K562 (cell line): Measurements from ENCODE around the gene ATP1A3. TPM values are rescaled to one million over a fixed set of nuclear protein-coding genes. Genes with fewer than 3 reads are reported as not detected.

ENCODE experiments used
- ETV6 ChIP-seq, 3 experiments: fragments of 150-350 bp in 1 of 3; sonication (generic) in 1 of 3; formaldehyde crosslinking in 1 of 3; IDR thresholded peaks; 2 replicates each; pipeline versions ENCODE4 v1.6.1 to v1.8.0; 2014 to 2022; ENCODE audit warnings: borderline replicate concordance in 2 of 3, low read depth in 2 of 3, antibody characterized with exemption in 1 of 3, low read length in 1 of 3, mild to moderate bottlenecking in 1 of 3, missing genetic modification reagents in 1 of 3
- GTF2A2 ChIP-seq: IDR thresholded peaks from 2 replicates; pipeline ENCODE4 v1.6.1; 2016; ENCODE audit warnings: mild to moderate bottlenecking, missing genetic modification characterization, missing compliant biosample characterization
- KDM4B ChIP-seq, 2 experiments: fragments of 450-650 bp in 1 of 2; sonication (generic) in 1 of 2; IDR thresholded peaks; 2 replicates each; pipeline ENCODE4 v1.6.1; 2016 to 2017; ENCODE audit warnings: borderline replicate concordance in 2 of 2, antibody characterized with exemption in 1 of 2, low read depth in 1 of 2, mild to moderate bottlenecking in 1 of 2
- KLF16 ChIP-seq: IDR thresholded peaks from 2 replicates; pipeline ENCODE4 v1.6.1; 2016; ENCODE audit warnings: antibody characterized with exemption
- MED1 ChIP-seq: sonication (generic); formaldehyde crosslinking; IDR thresholded peaks from 2 replicates; pipeline ENCODE4 v1.8.1; 2023; ENCODE audit warnings: missing genetic modification reagents, borderline replicate concordance
- MYC ChIP-seq, 2 experiments: fragments of 250-450 bp in 1 of 2; sonication (Bioruptor Pico) in 1 of 2; IDR thresholded peaks; 2 replicates each; pipeline versions ENCODE4 v1.5.1 to v1.6.1; 2012 to 2021; ENCODE audit warnings: low read depth in 2 of 2, borderline replicate concordance in 1 of 2, improper control_type of control experiment in 1 of 2, low read length in 1 of 2, mild to moderate bottlenecking in 1 of 2, moderate library complexity in 1 of 2
- RBM25 ChIP-seq: fragments of 200-400 bp; formaldehyde crosslinking; IDR thresholded peaks from 2 replicates; pipeline ENCODE4 v1.6.1; 2018; ENCODE audit warnings: low read length, low read depth, moderate library complexity; ENCODE audit not compliant: severe bottlenecking
- SMAD4 ChIP-seq: fragments of 250-450 bp; sonication (Bioruptor Pico); conservative IDR thresholded peaks from 2 replicates; pipeline ENCODE4 v1.8.0; 2021; ENCODE audit warnings: inconsistent platforms, mild to moderate bottlenecking, moderate library complexity
- ZNF780A ChIP-seq: fragments of 250-450 bp; sonication (Bioruptor Pico); IDR thresholded peaks from 2 replicates; pipeline ENCODE4 v1.5.0; 2021; ENCODE audit warnings: mild to moderate bottlenecking
- polyA plus RNA-seq, 8 experiments: library from polyadenylated mRNA; depleted of rRNA in 4 of 8; stranded (reverse) in 5 of 8; unstranded in 3 of 8; fragments of >200 nt; fragmentation: Nextera tagmentation in 2 of 8; fragmentation: Illumina TruSeq in 1 of 8; extraction: Ambion mirVana in 2 of 8; extraction: Trizol in 1 of 8; gene quantifications; 2 replicates each; pipeline versions ENCODE4 v1.2.1 to v1.2.3, GENCODE V29; 2011 to 2014; ENCODE audit warnings: inconsistent platforms in 1 of 8, missing spikeins in 1 of 8
- total RNA-seq, 7 experiments: library from RNA; depleted of rRNA in 6 of 7; stranded (reverse); fragments of >200 nt in 6 of 7; fragmentation: Illumina TruSeq in 2 of 7; extraction: Trizol in 2 of 7; gene quantifications; 2 replicates each; pipeline versions ENCODE4 v1.2.1 to v1.2.3, GENCODE V29; 2011 to 2021; ENCODE audit warnings: low replicate concordance in 1 of 7
- TF ChIP-seq, protein P1 (sequence below): fragments of 150-350 bp; conservative IDR thresholded peaks from 2 replicates; pipeline ENCODE4 v1.6.1; 2014; ENCODE audit warnings: low read length
- TF ChIP-seq, protein P2 (sequence below): sonication (generic); formaldehyde crosslinking; IDR thresholded peaks from 2 replicates; pipeline ENCODE4 v1.8.1; 2023; ENCODE audit warnings: mild to moderate bottlenecking, missing genetic modification reagents, moderate library complexity
- TF ChIP-seq, protein P3 (sequence below): sonication (generic); formaldehyde crosslinking; IDR thresholded peaks from 2 replicates; pipeline ENCODE4 v1.8.0; 2022; ENCODE audit warnings: mild to moderate bottlenecking, missing genetic modification reagents
- TF ChIP-seq, protein P4 (sequence below): fragments of 450-650 bp; IDR thresholded peaks from 2 replicates; pipeline ENCODE4 v1.6.1; 2016; ENCODE audit warnings: borderline replicate concordance
- TF ChIP-seq, protein P5 (sequence below), 2 experiments: fragments of 200-800 bp in 1 of 2; sonication (Bioruptor generic) in 1 of 2; sonication (generic) in 1 of 2; formaldehyde crosslinking in 1 of 2; IDR thresholded peaks in 1 of 2; conservative IDR thresholded peaks in 1 of 2; 2 replicates each; pipeline versions ENCODE4 v1.5.0 to v1.6.1; 2016 to 2020; ENCODE audit warnings: missing compliant biosample characterization in 1 of 2, missing genetic modification characterization in 1 of 2, missing genetic modification reagents in 1 of 2
- TF ChIP-seq, protein P6 (sequence below): sonication (generic); formaldehyde crosslinking; IDR thresholded peaks from 2 replicates; pipeline ENCODE4 v1.9.0; 2022; ENCODE audit warnings: mild to moderate bottlenecking, missing genetic modification reagents

Gene ATP1A3
- total and polyA plus RNA-seq, 9 of the 15 experiments (the other 6 are each of a cell fraction or from before 2014, with no cell fraction given), result 0.03 to 1.0 (median 0.17) TPM; not detected in 3

DNA sequence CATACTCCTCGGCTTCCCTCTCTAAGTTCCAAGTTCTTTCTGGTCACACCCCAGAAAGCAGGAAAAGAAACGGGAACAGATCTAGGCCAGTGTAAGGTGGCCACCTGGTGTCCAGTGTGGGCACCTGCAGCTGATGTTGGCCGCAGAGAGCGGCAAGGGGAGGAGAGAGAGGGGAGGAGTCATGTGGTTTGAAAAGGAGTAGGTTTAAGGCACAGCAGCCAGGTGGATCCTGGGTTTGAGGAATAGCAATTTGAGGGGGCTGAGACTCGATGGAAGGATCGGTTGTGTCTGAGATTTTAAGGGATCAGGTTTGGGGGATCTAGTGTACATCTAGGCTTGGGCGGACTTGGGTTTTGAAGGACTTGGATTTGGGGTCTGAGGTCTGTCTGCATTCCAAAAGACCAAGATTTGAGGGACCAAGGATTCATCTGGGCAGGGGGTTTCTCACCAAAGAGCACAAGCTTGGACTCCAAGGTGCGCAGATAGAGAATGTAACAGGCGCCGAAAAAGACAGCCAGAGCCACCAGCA is 36.1 kb downstream of the ATP1A3 start (continued):
- TF ChIP-seq, protein P1, sequence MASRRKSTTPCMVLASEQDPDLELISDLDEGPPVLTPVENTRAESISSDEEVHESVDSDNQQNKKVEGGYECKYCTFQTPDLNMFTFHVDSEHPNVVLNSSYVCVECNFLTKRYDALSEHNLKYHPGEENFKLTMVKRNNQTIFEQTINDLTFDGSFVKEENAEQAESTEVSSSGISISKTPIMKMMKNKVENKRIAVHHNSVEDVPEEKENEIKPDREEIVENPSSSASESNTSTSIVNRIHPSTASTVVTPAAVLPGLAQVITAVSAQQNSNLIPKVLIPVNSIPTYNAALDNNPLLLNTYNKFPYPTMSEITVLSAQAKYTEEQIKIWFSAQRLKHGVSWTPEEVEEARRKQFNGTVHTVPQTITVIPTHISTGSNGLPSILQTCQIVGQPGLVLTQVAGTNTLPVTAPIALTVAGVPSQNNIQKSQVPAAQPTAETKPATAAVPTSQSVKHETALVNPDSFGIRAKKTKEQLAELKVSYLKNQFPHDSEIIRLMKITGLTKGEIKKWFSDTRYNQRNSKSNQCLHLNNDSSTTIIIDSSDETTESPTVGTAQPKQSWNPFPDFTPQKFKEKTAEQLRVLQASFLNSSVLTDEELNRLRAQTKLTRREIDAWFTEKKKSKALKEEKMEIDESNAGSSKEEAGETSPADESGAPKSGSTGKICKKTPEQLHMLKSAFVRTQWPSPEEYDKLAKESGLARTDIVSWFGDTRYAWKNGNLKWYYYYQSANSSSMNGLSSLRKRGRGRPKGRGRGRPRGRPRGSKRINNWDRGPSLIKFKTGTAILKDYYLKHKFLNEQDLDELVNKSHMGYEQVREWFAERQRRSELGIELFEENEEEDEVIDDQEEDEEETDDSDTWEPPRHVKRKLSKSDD, result no peak
- TF ChIP-seq, protein P2, sequence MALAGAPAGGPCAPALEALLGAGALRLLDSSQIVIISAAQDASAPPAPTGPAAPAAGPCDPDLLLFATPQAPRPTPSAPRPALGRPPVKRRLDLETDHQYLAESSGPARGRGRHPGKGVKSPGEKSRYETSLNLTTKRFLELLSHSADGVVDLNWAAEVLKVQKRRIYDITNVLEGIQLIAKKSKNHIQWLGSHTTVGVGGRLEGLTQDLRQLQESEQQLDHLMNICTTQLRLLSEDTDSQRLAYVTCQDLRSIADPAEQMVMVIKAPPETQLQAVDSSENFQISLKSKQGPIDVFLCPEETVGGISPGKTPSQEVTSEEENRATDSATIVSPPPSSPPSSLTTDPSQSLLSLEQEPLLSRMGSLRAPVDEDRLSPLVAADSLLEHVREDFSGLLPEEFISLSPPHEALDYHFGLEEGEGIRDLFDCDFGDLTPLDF, result no peak
- TF ChIP-seq, protein P3, sequence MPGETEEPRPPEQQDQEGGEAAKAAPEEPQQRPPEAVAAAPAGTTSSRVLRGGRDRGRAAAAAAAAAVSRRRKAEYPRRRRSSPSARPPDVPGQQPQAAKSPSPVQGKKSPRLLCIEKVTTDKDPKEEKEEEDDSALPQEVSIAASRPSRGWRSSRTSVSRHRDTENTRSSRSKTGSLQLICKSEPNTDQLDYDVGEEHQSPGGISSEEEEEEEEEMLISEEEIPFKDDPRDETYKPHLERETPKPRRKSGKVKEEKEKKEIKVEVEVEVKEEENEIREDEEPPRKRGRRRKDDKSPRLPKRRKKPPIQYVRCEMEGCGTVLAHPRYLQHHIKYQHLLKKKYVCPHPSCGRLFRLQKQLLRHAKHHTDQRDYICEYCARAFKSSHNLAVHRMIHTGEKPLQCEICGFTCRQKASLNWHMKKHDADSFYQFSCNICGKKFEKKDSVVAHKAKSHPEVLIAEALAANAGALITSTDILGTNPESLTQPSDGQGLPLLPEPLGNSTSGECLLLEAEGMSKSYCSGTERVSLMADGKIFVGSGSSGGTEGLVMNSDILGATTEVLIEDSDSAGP, result no peak
- no peak for TF ChIP-seq GTF2A2
- TF ChIP-seq, protein P4, sequence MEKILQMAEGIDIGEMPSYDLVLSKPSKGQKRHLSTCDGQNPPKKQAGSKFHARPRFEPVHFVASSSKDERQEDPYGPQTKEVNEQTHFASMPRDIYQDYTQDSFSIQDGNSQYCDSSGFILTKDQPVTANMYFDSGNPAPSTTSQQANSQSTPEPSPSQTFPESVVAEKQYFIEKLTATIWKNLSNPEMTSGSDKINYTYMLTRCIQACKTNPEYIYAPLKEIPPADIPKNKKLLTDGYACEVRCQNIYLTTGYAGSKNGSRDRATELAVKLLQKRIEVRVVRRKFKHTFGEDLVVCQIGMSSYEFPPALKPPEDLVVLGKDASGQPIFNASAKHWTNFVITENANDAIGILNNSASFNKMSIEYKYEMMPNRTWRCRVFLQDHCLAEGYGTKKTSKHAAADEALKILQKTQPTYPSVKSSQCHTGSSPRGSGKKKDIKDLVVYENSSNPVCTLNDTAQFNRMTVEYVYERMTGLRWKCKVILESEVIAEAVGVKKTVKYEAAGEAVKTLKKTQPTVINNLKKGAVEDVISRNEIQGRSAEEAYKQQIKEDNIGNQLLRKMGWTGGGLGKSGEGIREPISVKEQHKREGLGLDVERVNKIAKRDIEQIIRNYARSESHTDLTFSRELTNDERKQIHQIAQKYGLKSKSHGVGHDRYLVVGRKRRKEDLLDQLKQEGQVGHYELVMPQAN, result no peak
- TF ChIP-seq, protein P5, sequence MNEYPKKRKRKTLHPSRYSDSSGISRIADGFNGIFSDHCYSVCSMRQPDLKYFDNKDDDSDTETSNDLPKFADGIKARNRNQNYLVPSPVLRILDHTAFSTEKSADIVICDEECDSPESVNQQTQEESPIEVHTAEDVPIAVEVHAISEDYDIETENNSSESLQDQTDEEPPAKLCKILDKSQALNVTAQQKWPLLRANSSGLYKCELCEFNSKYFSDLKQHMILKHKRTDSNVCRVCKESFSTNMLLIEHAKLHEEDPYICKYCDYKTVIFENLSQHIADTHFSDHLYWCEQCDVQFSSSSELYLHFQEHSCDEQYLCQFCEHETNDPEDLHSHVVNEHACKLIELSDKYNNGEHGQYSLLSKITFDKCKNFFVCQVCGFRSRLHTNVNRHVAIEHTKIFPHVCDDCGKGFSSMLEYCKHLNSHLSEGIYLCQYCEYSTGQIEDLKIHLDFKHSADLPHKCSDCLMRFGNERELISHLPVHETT (CRISPR knock-in tag; conservative IDR thresholded peaks at IDR 0.05 in 1 of 2, IDR thresholded peaks at IDR 0.05 in 1 of 2), result no peak
- no peak for TF ChIP-seq KDM4B (IDR thresholded peaks at IDR 0.05; ENCODE audit: borderline replicate concordance in 2 of 2, low read depth in 1 of 2)
- TF ChIP-seq, protein P6, sequence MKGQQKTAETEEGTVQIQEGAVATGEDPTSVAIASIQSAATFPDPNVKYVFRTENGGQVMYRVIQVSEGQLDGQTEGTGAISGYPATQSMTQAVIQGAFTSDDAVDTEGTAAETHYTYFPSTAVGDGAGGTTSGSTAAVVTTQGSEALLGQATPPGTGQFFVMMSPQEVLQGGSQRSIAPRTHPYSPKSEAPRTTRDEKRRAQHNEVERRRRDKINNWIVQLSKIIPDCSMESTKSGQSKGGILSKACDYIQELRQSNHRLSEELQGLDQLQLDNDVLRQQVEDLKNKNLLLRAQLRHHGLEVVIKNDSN (CRISPR knock-in tag), result peak; percentile 63
- peak; percentile 72 for TF ChIP-seq KLF16
- no peak for TF ChIP-seq ZNF780A (CRISPR knock-in tag)
- TF ChIP-seq MYC (IDR thresholded peaks at IDR 0.05; ENCODE audit: low read depth, low read length), result peak; percentile 68
- no peak for TF ChIP-seq MYC (CRISPR knock-in tag; IDR thresholded peaks at IDR 0.05; ENCODE audit: borderline replicate concordance, low read depth)
- TF ChIP-seq RBM25, result no peak
- no peak for TF ChIP-seq ETV6 (IDR thresholded peaks at IDR 0.05; ENCODE audit: borderline replicate concordance in 1 of 2, low read depth in 2 of 2, low read length in 1 of 2)
- TF ChIP-seq ETV6 (CRISPR knock-in tag; IDR thresholded peaks at IDR 0.05; ENCODE audit: borderline replicate concordance), result no peak
- no peak for TF ChIP-seq MED1 (CRISPR knock-in tag)
- TF ChIP-seq SMAD4, result no peak
